ENCODE data around the gene RNF31. TPM values are rescaled to one million over a fixed set of nuclear protein-coding genes. Genes with fewer than 3 reads are reported as not detected.

RNF31 gene
- total and polyA plus RNA-seq, 2 experiments from 2014 or later, result 27.8 to 29.7 TPM

- no peaks in the 10 kb centered on the region for H3K27me3 ChIP-seq
- H3K79me2 ChIP-seq, result peaks cover 27% of the 10 kb centered on the region
- H3K9me2 ChIP-seq (replicated peaks; ENCODE audit: insufficient read depth), result no peaks in the 10 kb centered on the region
- H3K4me2 ChIP-seq, result peak overlapping the region; percentile 81
- H4K20me1 ChIP-seq (ENCODE audit: insufficient read depth, poor library complexity, severe bottlenecking), result no peaks in the 10 kb centered on the region
- peak overlapping the region; percentile 11 for H3K4me3 ChIP-seq
- peak overlapping the region; percentile 71 for H3K27ac ChIP-seq
- H3K36me3 ChIP-seq (replicated peaks; ENCODE audit: insufficient read depth, low read depth), result peaks cover 2% of the 10 kb centered on the region
- WGBS (ENCODE audit: low lambda C conversion rate, missing lambda C conversion rate), result 75% methylated on average over 20 of the region's 20 CpGs
- no peak for DNase-seq (ENCODE audit: low spot score)
- TF ChIP-seq EZH2phosphoT487 (IDR thresholded peaks at IDR 0.05; ENCODE audit: low read depth, severe bottlenecking, unreplicated experiment), result no peak
- no peak for TF ChIP-seq CTCF (IDR thresholded peaks at IDR 0.05; ENCODE audit: poor library complexity)
- TF ChIP-seq EZH2 (IDR thresholded peaks at IDR 0.05; ENCODE audit: borderline replicate concordance), result no peak
- peaks cover 5% of the 10 kb centered on the region for H3K4me1 ChIP-seq (ENCODE audit: insufficient read depth)
- H3K9me3 ChIP-seq (ENCODE audit: low read depth), result no peaks in the 10 kb centered on the region
- no peak overlapping the region for H2AFZ ChIP-seq
Observed at GRCh38 chr14:24172871-24173281, 25.6 kb downstream of the RNF31 start.

GRCh38 chr14:24176599-24176998 lies 29.3 kb downstream of the RNF31 start:
- Histone ChIP-seq H3K4me2 (no peak overlapping the region), H3K9me3 (ENCODE audit: low read depth) (no peaks in the 10 kb centered on the region), H3K4me1 (ENCODE audit: insufficient read depth) (peaks cover 5% of the 10 kb centered on the region), H2AFZ (no peak overlapping the region), H4K20me1 (ENCODE audit: insufficient read depth, poor library complexity, severe bottlenecking) (no peaks in the 10 kb centered on the region), H3K9me2 (replicated peaks; ENCODE audit: insufficient read depth) (no peaks in the 10 kb centered on the region), H3K27ac (no peak overlapping the region), H3K4me3 (no peak overlapping the region), H3K27me3 (no peaks in the 10 kb centered on the region), H3K79me2 (peaks cover 27% of the 10 kb centered on the region), H3K36me3 (replicated peaks; ENCODE audit: insufficient read depth, low read depth) (peaks cover 2% of the 10 kb centered on the region)
- DNase-seq (ENCODE audit: low spot score), result no peak
- TF ChIP-seq EZH2 (IDR thresholded peaks at IDR 0.05; ENCODE audit: borderline replicate concordance) (no peak), EZH2phosphoT487 (IDR thresholded peaks at IDR 0.05; ENCODE audit: low read depth, severe bottlenecking, unreplicated experiment) (no peak), CTCF (IDR thresholded peaks at IDR 0.05; ENCODE audit: poor library complexity) (no peak)
- 97% methylated on average over 5 of the region's 5 CpGs for WGBS (ENCODE audit: low lambda C conversion rate, missing lambda C conversion rate)

GRCh38 chr14:24177041-24177825 lies 29.9 kb downstream of the RNF31 start:
- WGBS (ENCODE audit: low lambda C conversion rate, missing lambda C conversion rate), result 97% methylated on average over 12 of the region's 12 CpGs
- no peak for DNase-seq (ENCODE audit: low spot score)
- no peaks in the 10 kb centered on the region for H3K9me3 ChIP-seq (ENCODE audit: low read depth)
- peaks cover 25% of the 10 kb centered on the region for H3K79me2 ChIP-seq
- H3K4me1 ChIP-seq (ENCODE audit: insufficient read depth), result peaks cover 5% of the 10 kb centered on the region
- no peak overlapping the region for H3K4me2 ChIP-seq
- no peak overlapping the region for H3K27ac ChIP-seq
- H3K36me3 ChIP-seq (replicated peaks; ENCODE audit: insufficient read depth, low read depth), result peaks cover 2% of the 10 kb centered on the region
- no peaks in the 10 kb centered on the region for H4K20me1 ChIP-seq (ENCODE audit: insufficient read depth, poor library complexity, severe bottlenecking)
- TF ChIP-seq EZH2 (IDR thresholded peaks at IDR 0.05; ENCODE audit: borderline replicate concordance) (no peak), CTCF (IDR thresholded peaks at IDR 0.05; ENCODE audit: poor library complexity) (no peak), EZH2phosphoT487 (IDR thresholded peaks at IDR 0.05; ENCODE audit: low read depth, severe bottlenecking, unreplicated experiment) (no peak)
- no peak overlapping the region for H3K4me3 ChIP-seq
- H2AFZ ChIP-seq, result no peak overlapping the region
- H3K9me2 ChIP-seq (replicated peaks; ENCODE audit: insufficient read depth), result no peaks in the 10 kb centered on the region
- H3K27me3 ChIP-seq, result no peaks in the 10 kb centered on the region
